H9 (cell line): ENCODE results near the gene ASL. TPM values are rescaled to one million over a fixed set of nuclear protein-coding genes. Genes with fewer than 3 reads are reported as not detected.

ENCODE experiments used
- DNase-seq: peaks from one replicate; pipeline ENCODE4 v3.0.0-alpha.2; 2017
- H2AFZ ChIP-seq: one replicate; pipeline ENCODE4 v1.6.1; 2013; ENCODE audit warnings: mild to moderate bottlenecking, low read length, control low read depth, moderate library complexity
- H2AK5ac ChIP-seq: 2 replicates; pipeline ENCODE4 v1.6.1; 2013; ENCODE audit warnings: low read length, control low read depth, mixed read lengths; ENCODE audit not compliant: insufficient read length
- H2BK120ac ChIP-seq: one replicate; pipeline ENCODE4 v1.6.1; 2013; ENCODE audit warnings: low read depth, mild to moderate bottlenecking, low read length, control low read depth, inconsistent platforms; ENCODE audit not compliant: poor library complexity, severe bottlenecking
- H2BK12ac ChIP-seq: 2 replicates; pipeline ENCODE4 v1.6.1; 2013; ENCODE audit warnings: low read length, control low read depth, mixed read lengths, low read depth; ENCODE audit not compliant: insufficient read length
- H2BK15ac ChIP-seq: 2 replicates; pipeline ENCODE4 v1.6.1; 2013; ENCODE audit warnings: low read depth, low read length, control low read depth
- H2BK20ac ChIP-seq: one replicate; pipeline ENCODE4 v1.6.1; 2013; ENCODE audit warnings: low read depth, mild to moderate bottlenecking, low read length, control low read depth, inconsistent platforms; ENCODE audit not compliant: poor library complexity, severe bottlenecking
- H2BK5ac ChIP-seq: 2 replicates; pipeline ENCODE4 v1.6.1; 2013; ENCODE audit warnings: low read length, control low read depth, mixed read lengths; ENCODE audit not compliant: insufficient read length
- H3K14ac ChIP-seq: 2 replicates; pipeline ENCODE4 v1.6.1; 2013; ENCODE audit warnings: low read length, control low read depth; ENCODE audit not compliant: insufficient read depth
- H3K18ac ChIP-seq: 2 replicates; pipeline ENCODE4 v1.6.1; 2013; ENCODE audit warnings: low read depth, mild to moderate bottlenecking, mixed read lengths, low read length, control low read depth; ENCODE audit not compliant: insufficient read length
- H3K23ac ChIP-seq: 2 replicates; pipeline ENCODE4 v1.6.1; 2013; ENCODE audit warnings: low read length, control low read depth, mixed read lengths, low read depth; ENCODE audit not compliant: insufficient read length
- H3K23me2 ChIP-seq: 2 replicates; pipeline ENCODE4 v1.6.1; 2013; ENCODE audit warnings: low read depth, mild to moderate bottlenecking, mixed read lengths, low read length, control low read depth; ENCODE audit not compliant: insufficient read length, poor library complexity, severe bottlenecking
- H3K27ac ChIP-seq: 2 replicates; pipeline ENCODE4 v1.5.1; 2013; ENCODE audit warnings: low read length, control low read depth, mixed read lengths, low read depth; ENCODE audit not compliant: insufficient read length
- H3K27me3 ChIP-seq: 2 replicates; pipeline ENCODE4 v1.6.1; 2013; ENCODE audit warnings: low read length, control low read depth, inconsistent platforms; ENCODE audit not compliant: insufficient read depth
- H3K4ac ChIP-seq: 2 replicates; pipeline ENCODE4 v1.6.1; 2013; ENCODE audit warnings: low read depth, mild to moderate bottlenecking, control low read depth, inconsistent platforms, low read length, moderate library complexity
- H3K4me1 ChIP-seq: 2 replicates; pipeline ENCODE4 v1.6.1; 2013; ENCODE audit warnings: low read length, control low read depth, inconsistent platforms; ENCODE audit not compliant: insufficient read depth
- H3K4me2 ChIP-seq: 2 replicates; pipeline ENCODE4 v1.6.1; 2013; ENCODE audit warnings: low read length, control low read depth, mixed read lengths; ENCODE audit not compliant: insufficient read length, insufficient read depth
- H3K56ac ChIP-seq: 2 replicates; pipeline ENCODE4 v1.6.1; 2013; ENCODE audit warnings: low read depth, mild to moderate bottlenecking, mixed read lengths, low read length, control low read depth; ENCODE audit not compliant: insufficient read length
- H3K79me1 ChIP-seq: 2 replicates; pipeline ENCODE4 v1.6.1; 2013; ENCODE audit warnings: low read depth, mild to moderate bottlenecking, moderate library complexity, low read length, control low read depth, inconsistent platforms; ENCODE audit not compliant: insufficient read depth, poor library complexity, severe bottlenecking
- H3K79me2 ChIP-seq: 2 replicates; pipeline ENCODE4 v1.6.1; 2013; ENCODE audit warnings: low read length, control low read depth, inconsistent platforms; ENCODE audit not compliant: insufficient read depth
- H3K9ac ChIP-seq: 2 replicates; pipeline ENCODE4 v1.6.1; 2013; ENCODE audit warnings: low read length, control low read depth, mixed read lengths; ENCODE audit not compliant: insufficient read length; ENCODE audit errors: extremely low read depth
- H3K9me3 ChIP-seq: one replicate; pipeline ENCODE4 v1.6.1; 2013; ENCODE audit warnings: low read depth, low read length, inconsistent platforms; ENCODE audit not compliant: control insufficient read depth
- H3T11ph ChIP-seq: one replicate; pipeline ENCODE4 v1.6.1; 2013; ENCODE audit warnings: mild to moderate bottlenecking, low read length, control low read depth, inconsistent platforms
- H4K20me1 ChIP-seq: one replicate; pipeline ENCODE4 v1.6.1; 2013; ENCODE audit not compliant: control insufficient read depth, insufficient read length, insufficient read depth
- H4K5ac ChIP-seq: 2 replicates; pipeline ENCODE4 v1.6.1; 2013; ENCODE audit warnings: low read depth, mild to moderate bottlenecking, mixed read lengths, low read length, control low read depth; ENCODE audit not compliant: insufficient read length
- H4K8ac ChIP-seq: replicated peaks from 2 replicates; pipeline ENCODE4 v1.6.1; 2013; ENCODE audit warnings: low read length, control low read depth, mixed read lengths, low read depth; ENCODE audit not compliant: insufficient read length
- H4K91ac ChIP-seq: 2 replicates; pipeline ENCODE4 v1.6.1; 2013; ENCODE audit warnings: low read depth, mild to moderate bottlenecking, moderate library complexity, mixed read lengths, low read length, control low read depth; ENCODE audit not compliant: insufficient read length
- H3K27ac Mint-ChIP-seq, 3 experiments: 2 replicates in 2 of 3; 3 replicates in 1 of 3; pipeline ENCODE4 v1.8.0; 2020 to 2021; ENCODE audit warnings: mixed read lengths in 3 of 3, mild to moderate bottlenecking in 1 of 3, moderate library complexity in 1 of 3
- H3K27me3 Mint-ChIP-seq: 2 replicates; pipeline ENCODE4 v1.8.0; 2021; ENCODE audit warnings: low read depth, mild to moderate bottlenecking, moderate library complexity, mixed read lengths
- H3K36me3 Mint-ChIP-seq, 3 experiments: 2 replicates in 2 of 3; 3 replicates in 1 of 3; pipeline ENCODE4 v1.8.0; 2020 to 2021; ENCODE audit warnings: low read depth in 3 of 3, mixed read lengths in 3 of 3; ENCODE audit not compliant: insufficient read depth in 1 of 3
- H3K4me1 Mint-ChIP-seq, 2 experiments: 2 replicates each; pipeline ENCODE4 v1.8.0; 2020; ENCODE audit warnings: mixed read lengths in 2 of 2
- H3K4me3 Mint-ChIP-seq, 2 experiments: 2 replicates in 1 of 2; 3 replicates in 1 of 2; pipeline ENCODE4 v1.8.0; 2020 to 2021; ENCODE audit warnings: mild to moderate bottlenecking in 2 of 2, mixed read lengths in 2 of 2, moderate library complexity in 1 of 2
- H3K9me3 Mint-ChIP-seq, 2 experiments: 2 replicates in 1 of 2; 3 replicates in 1 of 2; pipeline ENCODE4 v1.8.0; 2020; ENCODE audit warnings: mild to moderate bottlenecking in 2 of 2, mixed read lengths in 2 of 2, moderate library complexity in 1 of 2
- WGBS: extraction: QIAGEN DNeasy Blood & Tissue Kit; methylation state at CpG from one replicate; pipeline ENCODE4 v1.1.7; 2013; ENCODE audit warnings: missing lambda C conversion rate, low lambda C conversion rate, mixed read lengths; ENCODE audit not compliant: insufficient read length; ENCODE audit errors: extremely low coverage; 5-methylcytosine and 5-hydroxymethylcytosine counted together
- total RNA-seq: library from RNA; stranded (reverse); gene quantifications from 2 replicates; pipeline ENCODE4 v1.2.1, GENCODE V29; 2021
- TF ChIP-seq, protein P1 (sequence below): fragments of 200-600 bp; sonication (generic); conservative IDR thresholded peaks from 3 replicates; pipeline ENCODE4 v1.8.0; 2021; ENCODE audit warnings: antibody characterized with exemption, mild to moderate bottlenecking

The ASL gene
- total RNA-seq, 1 experiment from 2014 or later = 30.7 TPM

DNA sequence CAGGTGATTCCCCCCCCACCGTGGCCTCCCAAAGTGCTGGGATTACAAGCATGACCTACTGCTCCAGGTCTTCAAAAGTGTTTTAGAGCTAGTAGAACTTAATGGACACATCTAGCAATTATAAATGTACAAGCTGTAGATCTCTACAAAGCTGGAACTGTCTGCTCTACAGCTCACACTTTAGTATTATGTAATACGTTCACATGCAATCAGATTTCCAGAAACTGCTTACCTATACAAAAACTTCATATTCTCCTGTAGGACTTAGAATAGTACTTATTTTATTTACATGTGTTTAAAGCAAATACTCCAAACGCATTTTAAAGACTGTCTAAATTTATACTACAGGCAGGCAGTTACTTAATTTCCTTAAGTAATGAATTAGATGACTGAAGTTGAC lies 39.2 kb upstream of the ASL start:
- Histone ChIP-seq H3K79me1 (no peaks in the 10 kb centered on the region), H3T11ph (no peak overlapping the region), H2BK120ac (no peak overlapping the region), H3K27me3 (no peaks in the 10 kb centered on the region), H3K23me2 (no peaks in the 10 kb centered on the region), H3K4ac (no peak overlapping the region), H3K56ac (no peak overlapping the region), H2BK15ac (no peak overlapping the region), H2AK5ac (no peak overlapping the region), H3K23ac (no peak overlapping the region), H2BK12ac (no peak overlapping the region), H2AFZ (no peak overlapping the region), H3K79me2 (no peaks in the 10 kb centered on the region), H2BK20ac (no peak overlapping the region), H4K8ac (no peak overlapping the region), H3K18ac (no peak overlapping the region), H2BK5ac (no peak overlapping the region), H3K14ac (no peak overlapping the region), H3K27ac (no peak overlapping the region), H4K20me1 (no peaks in the 10 kb centered on the region), H4K91ac (no peak overlapping the region), H3K9ac (no peak overlapping the region), H3K9me3 (no peaks in the 10 kb centered on the region), H3K4me2 (no peak overlapping the region), H4K5ac (no peak overlapping the region), H3K4me1 (no peaks in the 10 kb centered on the region)
- Mint-ChIP-seq H3K27me3 (no peaks in the 10 kb centered on the region), H3K9me3 (no peaks in the 10 kb centered on the region), H3K27ac (no peak overlapping the region), H3K36me3 (no peaks in the 10 kb centered on the region), H3K4me3 (no peak overlapping the region), H3K4me1 (no peaks in the 10 kb centered on the region)
- TF ChIP-seq, protein P1, sequence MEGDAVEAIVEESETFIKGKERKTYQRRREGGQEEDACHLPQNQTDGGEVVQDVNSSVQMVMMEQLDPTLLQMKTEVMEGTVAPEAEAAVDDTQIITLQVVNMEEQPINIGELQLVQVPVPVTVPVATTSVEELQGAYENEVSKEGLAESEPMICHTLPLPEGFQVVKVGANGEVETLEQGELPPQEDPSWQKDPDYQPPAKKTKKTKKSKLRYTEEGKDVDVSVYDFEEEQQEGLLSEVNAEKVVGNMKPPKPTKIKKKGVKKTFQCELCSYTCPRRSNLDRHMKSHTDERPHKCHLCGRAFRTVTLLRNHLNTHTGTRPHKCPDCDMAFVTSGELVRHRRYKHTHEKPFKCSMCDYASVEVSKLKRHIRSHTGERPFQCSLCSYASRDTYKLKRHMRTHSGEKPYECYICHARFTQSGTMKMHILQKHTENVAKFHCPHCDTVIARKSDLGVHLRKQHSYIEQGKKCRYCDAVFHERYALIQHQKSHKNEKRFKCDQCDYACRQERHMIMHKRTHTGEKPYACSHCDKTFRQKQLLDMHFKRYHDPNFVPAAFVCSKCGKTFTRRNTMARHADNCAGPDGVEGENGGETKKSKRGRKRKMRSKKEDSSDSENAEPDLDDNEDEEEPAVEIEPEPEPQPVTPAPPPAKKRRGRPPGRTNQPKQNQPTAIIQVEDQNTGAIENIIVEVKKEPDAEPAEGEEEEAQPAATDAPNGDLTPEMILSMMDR = no peak
- WGBS = no CpG with 5 or more reads among the region's 3 CpGs
- DNase-seq = no peak
